Mesenchymal stem cell (in vitro differentiated cells and primary cell): Measurements from ENCODE around the gene PLA2G2F.

Source experiments
- DNase-seq: peaks from one replicate; pipeline ENCODE4 v3.0.0-alpha.2; 2013
- H2AFZ ChIP-seq: one replicate; pipeline ENCODE4 v1.6.1; 2013; ENCODE audit warnings: low read depth, mild to moderate bottlenecking, control low read depth, inconsistent platforms, low read length, moderate library complexity
- H2AK5ac ChIP-seq: 2 replicates; pipeline ENCODE4 v1.6.1; 2013; ENCODE audit warnings: low read length, moderate library complexity, mild to moderate bottlenecking, inconsistent platforms; ENCODE audit not compliant: severe bottlenecking
- H2BK120ac ChIP-seq: one replicate; pipeline ENCODE4 v1.6.1; 2013; ENCODE audit warnings: low read depth, mild to moderate bottlenecking, inconsistent platforms, low read length, moderate library complexity
- H2BK12ac ChIP-seq, 2 experiments: one replicate each; pipeline ENCODE4 v1.6.1; 2013; ENCODE audit warnings: inconsistent platforms in 2 of 2, low read length in 2 of 2, mild to moderate bottlenecking in 2 of 2, moderate library complexity in 2 of 2, control low read depth in 1 of 2
- H2BK15ac ChIP-seq: one replicate; pipeline ENCODE4 v1.6.1; 2013; ENCODE audit warnings: mild to moderate bottlenecking, low read depth, inconsistent platforms; ENCODE audit not compliant: poor library complexity, severe bottlenecking
- H2BK5ac ChIP-seq: 2 replicates; pipeline ENCODE4 v1.6.1; 2013; ENCODE audit warnings: low read depth, mild to moderate bottlenecking, low read length, control low read depth, inconsistent platforms; ENCODE audit not compliant: poor library complexity, severe bottlenecking
- H3K14ac ChIP-seq, 2 experiments: one replicate each; pipeline ENCODE4 v1.6.1; 2013; ENCODE audit warnings: inconsistent platforms in 2 of 2, low read length in 2 of 2, control low read depth in 1 of 2, mild to moderate bottlenecking in 1 of 2, moderate library complexity in 1 of 2
- H3K18ac ChIP-seq, 2 experiments: one replicate each; pipeline ENCODE4 v1.6.1; 2013; ENCODE audit warnings: inconsistent platforms in 2 of 2, low read length in 2 of 2, control low read depth in 1 of 2, low read depth in 1 of 2, mild to moderate bottlenecking in 1 of 2
- H3K23ac ChIP-seq, 2 experiments: one replicate each; pipeline ENCODE4 v1.6.1; 2013; ENCODE audit warnings: inconsistent platforms in 2 of 2, low read length in 2 of 2, mild to moderate bottlenecking in 2 of 2, moderate library complexity in 2 of 2, control low read depth in 1 of 2
- H3K27ac ChIP-seq: 2 replicates; pipeline ENCODE4 v1.5.1; 2013; ENCODE audit warnings: mild to moderate bottlenecking, moderate library complexity, low read length, control low read depth, inconsistent platforms; ENCODE audit not compliant: poor library complexity, severe bottlenecking
- H3K27me3 ChIP-seq, 2 experiments: 2 replicates each; pipeline versions ENCODE4 v1.6.1 to v1.7.0; 2013; ENCODE audit warnings: low read length in 2 of 2, mild to moderate bottlenecking in 2 of 2, moderate library complexity in 2 of 2, control low read depth in 1 of 2, inconsistent platforms in 1 of 2; ENCODE audit not compliant: control insufficient read depth in 1 of 2, insufficient read depth in 1 of 2
- H3K36me3 ChIP-seq, 2 experiments: 2 replicates each; pipeline versions ENCODE4 v1.6.1 to v1.7.0; 2013; ENCODE audit warnings: low read length in 2 of 2, control low read depth in 1 of 2, inconsistent platforms in 1 of 2, low read depth in 1 of 2, mild to moderate bottlenecking in 1 of 2; ENCODE audit not compliant: insufficient read depth in 2 of 2, control insufficient read depth in 1 of 2
- H3K4ac ChIP-seq, 2 experiments: one replicate each; pipeline ENCODE4 v1.6.1; 2013; ENCODE audit warnings: inconsistent platforms in 2 of 2, low read length in 2 of 2, mild to moderate bottlenecking in 2 of 2, moderate library complexity in 2 of 2, control low read depth in 1 of 2, low read depth in 1 of 2
- H3K4me1 ChIP-seq: 2 replicates; pipeline ENCODE4 v1.6.1; 2013; ENCODE audit warnings: low read depth, low read length, control low read depth; ENCODE audit not compliant: control insufficient read depth, insufficient read depth
- H3K4me2 ChIP-seq: 2 replicates; pipeline ENCODE4 v1.6.1; 2013; ENCODE audit warnings: low read length, mild to moderate bottlenecking, inconsistent platforms; ENCODE audit not compliant: poor library complexity, severe bottlenecking
- H3K4me3 ChIP-seq, 2 experiments: 2 replicates each; pipeline versions ENCODE4 v1.5.1 to v1.7.0; 2013; ENCODE audit warnings: low read length in 2 of 2, mild to moderate bottlenecking in 2 of 2, control low read depth in 1 of 2, low read depth in 1 of 2; ENCODE audit not compliant: insufficient read depth in 1 of 2
- H3K79me1 ChIP-seq: replicated peaks from 2 replicates; pipeline ENCODE4 v1.6.1; 2013; ENCODE audit warnings: mild to moderate bottlenecking, control low read depth, low read length, inconsistent platforms; ENCODE audit not compliant: poor library complexity, severe bottlenecking
- H3K9ac ChIP-seq: 2 replicates; pipeline ENCODE4 v1.7.0; 2013; ENCODE audit warnings: mild to moderate bottlenecking, low read length, moderate library complexity
- H3K9me3 ChIP-seq: 2 replicates; pipeline ENCODE4 v1.7.0; 2013; ENCODE audit warnings: mild to moderate bottlenecking, low read length; ENCODE audit not compliant: control insufficient read depth
- H4K8ac ChIP-seq: one replicate; pipeline ENCODE4 v1.6.1; 2013; ENCODE audit warnings: inconsistent platforms, mild to moderate bottlenecking, low read length, moderate library complexity
- H4K91ac ChIP-seq: one replicate; pipeline ENCODE4 v1.6.1; 2013; ENCODE audit warnings: mild to moderate bottlenecking, low read length, inconsistent platforms
- WGBS: methylation state at CpG from one replicate; pipeline ENCODE4 v1.1.7; 2013; ENCODE audit warnings: mixed read lengths; 5-methylcytosine and 5-hydroxymethylcytosine counted together

The PLA2G2F gene

GRCh38 chr1:20199403-20199802 is 60.3 kb downstream of the PLA2G2F start:
- Histone ChIP-seq H3K4me1 (no peaks in the 10 kb centered on the region), H3K27me3 (peaks cover 34 to 43% of the 10 kb centered on the region in 2 experiments), H3K4ac (no peak overlapping the region), H2BK12ac (no peak overlapping the region), H4K8ac (no peak overlapping the region), H3K14ac (no peak overlapping the region), H2AK5ac (no peak overlapping the region), H2AFZ (no peak overlapping the region), H3K9ac (no peak overlapping the region), H2BK5ac (no peak overlapping the region), H2BK15ac (no peak overlapping the region), H3K9me3 (no peaks in the 10 kb centered on the region), H3K23ac (no peak overlapping the region), H3K79me1 (no peaks in the 10 kb centered on the region), H3K18ac (no peak overlapping the region), H2BK120ac (no peak overlapping the region), H3K4me2 (no peak overlapping the region), H3K27ac (no peak overlapping the region), H3K4me3 (no peak overlapping the region), H4K91ac (peak overlapping the region; percentile 20), H3K36me3 (no peaks in the 10 kb centered on the region)
- no peak for DNase-seq
- 62% methylated on average over 3 of the region's 3 CpGs for WGBS

DNA sequence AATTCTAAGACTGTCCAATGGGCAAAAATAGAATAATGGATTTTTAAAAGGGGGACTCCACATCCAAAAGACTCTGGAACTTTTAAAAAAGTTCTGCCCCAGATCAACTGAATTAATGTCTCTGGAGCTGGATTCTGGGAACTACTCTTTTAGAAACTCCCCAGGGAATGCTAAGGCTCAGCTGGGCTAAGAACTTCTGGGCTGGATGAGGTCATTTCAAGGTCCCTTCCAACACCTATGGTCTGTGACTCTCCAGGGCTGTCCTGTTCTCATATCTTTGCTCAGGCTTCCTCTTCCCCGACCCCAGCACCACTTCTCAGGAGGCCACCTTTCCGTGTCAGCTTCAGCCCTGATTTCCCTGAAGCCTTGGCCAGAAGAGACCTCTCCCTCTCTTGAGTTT is 60.7 kb downstream of the PLA2G2F start:
- no peaks in the 10 kb centered on the region for H3K79me1 ChIP-seq
- no peak overlapping the region for H2BK120ac ChIP-seq
- no peak overlapping the region for H2BK15ac ChIP-seq
- no peak for DNase-seq
- H3K4me2 ChIP-seq: no peak overlapping the region
- H2AK5ac ChIP-seq: no peak overlapping the region
- H3K9me3 ChIP-seq: no peaks in the 10 kb centered on the region
- H3K9ac ChIP-seq: no peak overlapping the region
- H3K27me3 ChIP-seq: peaks cover 34 to 44% of the 10 kb centered on the region in 2 experiments
- no peak overlapping the region for H3K27ac ChIP-seq
- H3K14ac ChIP-seq: no peak overlapping the region
- no peak overlapping the region for H3K4ac ChIP-seq
- H3K18ac ChIP-seq: no peak overlapping the region
- H3K23ac ChIP-seq: no peak overlapping the region
- H3K4me1 ChIP-seq: no peaks in the 10 kb centered on the region
- no peaks in the 10 kb centered on the region for H3K36me3 ChIP-seq
- H4K8ac ChIP-seq: no peak overlapping the region
- no peak overlapping the region for H2AFZ ChIP-seq
- no peak overlapping the region for H2BK5ac ChIP-seq
- H2BK12ac ChIP-seq: no peak overlapping the region
- 79% methylated on average over 2 of the region's 2 CpGs for whole genome bisulfite sequencing
- H4K91ac ChIP-seq: no peak overlapping the region
- no peak overlapping the region for H3K4me3 ChIP-seq
